K562 treated with DMSO at 1 percent for 4 hours (cell line): ENCODE results near the gene KIAA2012. TPM values are rescaled to one million over a fixed set of nuclear protein-coding genes. Genes with fewer than 3 reads are reported as not detected.

ENCODE experiments used
- total RNA-seq: library from RNA; unstranded; fragments of 300-600 nt; gene quantifications from 2 replicates; pipeline ENCODE4 v1.2.3, GENCODE V29; 2022; ENCODE audit not compliant: insufficient read depth

KIAA2012 gene
- total RNA-seq = not detected in 2 replicates

GRCh38 chr2:202072737-202073401 lies at the start of gene KIAA2012:
Gene KIAA2012 (plus strand): TSS chr2:202073255. CDS start chr2:202073628, 373 bp downstream.

GRCh38 chr2:202033317-202034248 lies 39.5 kb upstream of the KIAA2012 start, which contains the start of gene FZD7:
Gene FZD7 (plus strand): TSS chr2:202033855. CDS start chr2:202034648, 793 bp downstream.

GRCh38 chr2:202238234-202239197 lies 165.5 kb downstream of the KIAA2012 start, which contains the start of gene SUMO1:
Gene SUMO1 (minus strand): TSS chr2:202238597. CDS start chr2:202238451, 146 bp downstream.

Other genes starting within 250 kb of the KIAA2012 start
- 6.6 and 7.4 TPM in 2 replicates for gene FZD7, start 39.4 kb upstream of the KIAA2012 start, total RNA-seq
- 45.2 and 49.9 TPM in 2 replicates for gene SUMO1, start 165.3 kb downstream of the KIAA2012 start, total RNA-seq
- 55.3 and 63.5 TPM in 2 replicates for gene NOP58, start 192.5 kb downstream of the KIAA2012 start, total RNA-seq